Hematopoietic multipotent progenitor cell treated with erythropoietin and hydrocortisone succinate and interleukin-3 and kit ligand, for 6 days (in vitro differentiated cells): ENCODE measurements around the gene CASK.
"Not testable (repeated sequence)": the region's sequence is repeated elsewhere in the genome, so short reads cannot be mapped to it uniquely, and the experiment has no call there.

Experiments
- DNase-seq: peaks from one replicate; pipeline ENCODE4 v3.0.0-alpha.2; 2015

CASK gene

GRCh38 chrX:41616935-41617334, 306.4 kb downstream of the CASK start:
- no peak for DNase-seq

DNA sequence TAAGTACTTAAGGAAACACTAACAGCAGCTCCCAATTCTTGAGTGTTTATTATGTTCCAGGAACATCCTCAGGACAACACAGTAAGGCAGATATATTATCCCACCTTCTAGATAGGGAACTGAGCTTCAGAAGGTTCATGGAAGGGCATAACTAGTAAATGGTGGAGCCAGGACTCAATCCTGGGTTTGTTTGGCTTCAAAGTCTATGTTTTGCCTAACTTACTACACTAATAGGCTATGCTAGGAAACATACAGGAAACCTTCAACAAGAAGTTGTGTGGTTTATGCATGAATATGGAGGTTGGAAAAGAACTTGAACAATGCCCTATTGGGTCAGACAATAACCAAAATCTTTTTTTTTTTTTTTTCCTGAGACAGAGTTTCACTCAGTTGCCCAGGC, 307.1 kb downstream of the CASK start:
- DNase-seq = no peak

- DNase-seq = no peak
Measured at GRCh38 chrX:41608244-41608643, 315.1 kb downstream of the CASK start.

- peak; percentile 59 for DNase-seq
Measured at GRCh38 chrX:41607264-41607832, 316.0 kb downstream of the CASK start.

- DNase-seq = not testable (repeated sequence)
Measured at GRCh38 chrX:41606057-41606456, 317.3 kb downstream of the CASK start.

DNA sequence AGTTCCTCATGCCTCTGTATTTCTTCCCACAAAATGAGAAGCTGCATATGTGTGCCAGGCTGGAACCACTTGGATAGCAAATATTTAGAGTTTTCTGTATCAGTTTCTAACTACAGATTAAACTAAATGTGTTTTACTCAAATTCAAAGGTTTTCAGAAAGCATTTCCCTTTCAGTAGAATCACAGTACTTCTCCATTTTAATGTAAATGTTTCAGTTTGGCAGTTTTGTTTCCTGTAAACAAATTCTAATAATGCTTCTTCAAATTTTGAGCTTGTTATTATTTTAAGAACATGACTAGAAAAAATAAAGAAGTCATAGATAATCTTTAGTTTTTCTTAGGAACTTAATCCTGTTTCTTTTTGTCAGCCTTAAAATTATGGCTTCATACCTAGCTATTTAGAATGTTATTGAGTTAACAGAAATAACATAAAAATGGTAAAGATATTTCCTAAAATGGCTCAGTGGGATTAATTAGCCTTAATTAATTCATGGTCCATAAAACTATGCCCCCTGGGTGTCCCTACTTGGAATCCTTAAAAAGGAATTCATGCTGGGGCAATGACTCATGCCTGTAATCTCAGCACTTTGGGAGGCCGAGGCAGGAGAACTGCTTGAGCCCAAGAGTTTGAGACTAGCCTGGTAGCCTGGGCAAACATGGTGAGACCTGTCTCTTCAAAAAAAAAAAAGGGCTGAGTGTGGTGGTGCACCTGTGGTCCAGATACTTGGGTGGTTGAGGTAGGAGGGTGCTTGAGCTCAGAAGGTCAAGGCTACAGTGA, 318.4 kb downstream of the CASK start:
- DNase-seq = no peak

DNA sequence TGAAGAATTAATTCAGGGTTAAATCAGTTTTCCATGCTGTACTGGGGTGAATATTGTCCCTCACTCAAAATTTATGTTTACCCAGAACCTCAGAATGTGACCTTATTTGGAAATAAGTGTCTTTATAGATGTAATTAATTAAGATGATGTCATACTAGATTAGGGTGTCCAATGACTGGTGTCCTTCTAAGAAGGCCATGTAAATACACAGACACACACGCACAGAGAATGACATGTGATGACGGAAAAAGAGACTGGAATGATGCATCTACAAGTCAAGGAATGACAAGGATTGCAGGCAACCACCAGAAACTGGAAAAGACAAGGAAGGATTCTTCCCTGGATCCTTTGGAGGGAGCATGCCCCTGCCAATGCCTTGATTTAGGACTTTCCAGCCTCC, 319.2 kb downstream of the CASK start:
- no peak for DNase-seq

- no peak for DNase-seq
Measured at GRCh38 chrX:41603596-41603995, 319.8 kb downstream of the CASK start.

- no peak for DNase-seq
Measured at GRCh38 chrX:41602816-41603345, 320.5 kb downstream of the CASK start.

DNA sequence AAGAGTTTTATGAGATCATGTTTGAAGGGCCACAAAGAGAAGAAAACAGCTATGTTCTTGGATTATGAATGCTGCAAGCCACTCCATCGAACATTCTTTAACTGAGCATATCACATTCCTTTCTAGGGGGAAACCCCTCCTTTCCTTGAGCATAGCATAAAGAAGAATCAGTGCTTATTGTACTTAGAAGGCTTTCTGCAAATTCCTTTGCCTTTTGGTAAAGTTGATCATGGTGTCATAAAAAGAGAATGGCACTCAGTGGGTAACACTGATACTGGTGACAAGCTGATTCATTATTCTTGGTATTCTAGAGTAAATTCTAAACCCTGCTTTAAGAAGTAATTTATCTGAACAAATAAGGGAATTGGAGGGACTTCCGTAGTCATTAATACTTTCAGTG, 323.1 kb downstream of the CASK start:
- DNase-seq = no peak

- no peak for DNase-seq
Measured at GRCh38 chrX:41599507-41599906, 323.8 kb downstream of the CASK start.

DNA sequence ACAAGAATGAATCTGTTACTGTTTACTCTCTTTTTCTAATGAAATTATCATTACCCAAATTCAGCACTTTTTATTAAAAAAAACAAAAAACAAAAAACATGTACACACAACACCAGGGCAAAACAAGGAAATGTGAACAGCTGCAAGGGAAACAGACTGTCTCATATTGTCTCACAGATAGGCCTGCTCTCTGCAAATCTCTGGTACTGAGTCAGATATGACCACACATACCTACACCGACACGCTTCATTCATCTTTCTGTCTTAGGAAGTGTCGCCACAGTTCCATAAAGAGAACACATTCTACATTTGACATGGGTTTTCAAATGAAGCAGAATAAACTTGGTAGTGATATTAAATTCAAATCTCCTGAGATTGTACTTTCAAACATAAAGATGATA, 326.8 kb downstream of the CASK start:
- DNase-seq = no peak

DNA sequence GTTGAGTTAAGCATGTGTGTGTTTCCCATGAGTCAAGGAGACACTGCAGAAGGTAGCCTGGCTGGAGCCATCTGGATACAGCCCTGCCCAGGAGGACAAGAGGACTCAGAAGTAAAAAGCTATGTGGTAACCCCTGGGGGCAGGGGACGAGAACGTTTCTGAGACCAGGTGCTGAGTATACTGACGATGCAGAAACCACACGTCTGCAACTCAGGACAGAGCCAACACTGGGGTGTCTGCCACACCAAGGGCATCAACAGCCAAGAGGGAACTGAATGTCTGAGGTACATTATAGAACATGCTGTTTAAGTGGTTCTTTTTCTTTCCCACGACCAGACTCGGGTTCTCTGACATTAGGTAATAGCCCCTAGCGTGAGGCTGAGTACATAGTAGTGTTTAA, 328.7 kb downstream of the CASK start:
- DNase-seq = no peak

- DNase-seq = no peak
Measured at GRCh38 chrX:41591906-41592305, 331.4 kb downstream of the CASK start.

- no peak for DNase-seq
Measured at GRCh38 chrX:41590641-41591040, 332.7 kb downstream of the CASK start.

DNA sequence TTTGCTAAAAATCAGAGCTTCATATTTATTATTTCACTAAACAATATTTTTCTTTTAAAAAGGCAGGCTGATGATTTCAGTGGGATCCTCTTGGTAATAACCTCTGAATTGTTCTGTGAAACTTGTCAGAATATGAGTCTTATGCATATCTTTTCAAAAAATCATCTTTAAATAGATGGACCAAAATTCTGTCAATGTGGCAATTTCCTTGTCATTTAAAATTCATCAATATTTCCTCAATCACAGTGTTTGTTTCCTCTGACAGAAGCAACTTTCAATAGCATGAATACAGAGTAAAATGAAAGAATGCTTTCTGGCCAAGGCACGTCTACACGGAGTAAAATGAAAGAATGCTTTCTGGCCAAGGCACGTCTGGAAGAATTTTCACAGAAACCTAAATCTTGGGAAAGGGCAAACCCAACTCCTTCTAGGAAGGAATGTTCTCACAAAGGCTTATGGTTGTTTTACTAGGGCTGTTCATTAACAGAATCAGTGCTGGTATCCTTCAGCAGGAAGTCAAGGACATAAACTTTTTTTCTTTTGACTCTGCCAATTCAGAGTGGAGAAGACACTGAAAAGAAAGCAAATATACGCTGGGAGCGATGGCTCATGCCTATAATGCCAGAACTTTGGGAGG, 333.6 kb downstream of the CASK start:
- no peak for DNase-seq

DNA sequence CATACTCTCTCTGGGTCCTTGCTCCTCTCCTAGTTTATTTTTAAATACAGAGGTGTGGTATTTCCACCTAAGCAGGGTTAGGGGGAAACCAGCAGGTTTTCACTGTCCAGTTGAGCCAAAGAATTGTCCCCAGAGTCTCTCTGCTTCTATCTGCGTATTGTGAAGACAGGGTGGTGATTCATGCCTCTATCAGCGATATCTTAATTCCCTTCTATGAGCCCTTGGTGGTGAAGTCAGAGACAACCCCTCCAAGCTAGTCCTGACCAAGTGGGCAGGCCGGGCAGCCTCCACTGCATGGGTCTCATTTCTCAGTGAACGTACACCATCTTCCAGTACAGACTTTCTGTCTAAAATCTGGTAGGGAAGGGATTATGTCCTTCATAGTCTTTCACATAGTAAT, 335.1 kb downstream of the CASK start:
- DNase-seq = no peak

DNA sequence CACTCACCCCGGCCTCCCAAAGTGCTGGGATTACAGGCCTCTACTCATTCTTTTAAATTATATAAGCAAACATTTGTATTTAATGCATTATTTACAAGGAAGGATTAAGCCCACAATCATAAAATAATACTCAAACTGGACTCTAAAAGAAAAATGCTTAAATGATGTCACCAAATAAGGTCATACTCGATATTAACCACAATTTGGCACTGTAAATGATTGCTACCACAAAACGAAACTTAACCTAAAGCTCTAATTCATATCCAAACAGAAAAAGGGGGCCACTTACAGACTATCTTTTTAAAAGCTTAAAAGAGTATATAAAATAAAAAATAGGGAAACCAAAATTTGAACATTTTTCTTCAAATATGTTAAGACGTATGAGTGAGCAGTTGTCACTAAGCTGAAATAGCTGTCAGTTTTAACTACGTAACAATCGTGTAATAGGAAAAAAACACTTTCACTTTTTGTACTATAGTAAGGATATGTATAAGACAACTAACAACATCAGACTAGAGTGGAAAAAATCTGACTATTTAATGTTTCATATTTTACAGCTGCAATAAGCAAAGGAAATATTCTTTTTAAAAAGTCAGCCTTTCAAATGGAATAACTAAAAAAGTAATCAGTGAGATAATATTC, 342.8 kb downstream of the CASK start:
- peak; percentile 23 for DNase-seq

DNA sequence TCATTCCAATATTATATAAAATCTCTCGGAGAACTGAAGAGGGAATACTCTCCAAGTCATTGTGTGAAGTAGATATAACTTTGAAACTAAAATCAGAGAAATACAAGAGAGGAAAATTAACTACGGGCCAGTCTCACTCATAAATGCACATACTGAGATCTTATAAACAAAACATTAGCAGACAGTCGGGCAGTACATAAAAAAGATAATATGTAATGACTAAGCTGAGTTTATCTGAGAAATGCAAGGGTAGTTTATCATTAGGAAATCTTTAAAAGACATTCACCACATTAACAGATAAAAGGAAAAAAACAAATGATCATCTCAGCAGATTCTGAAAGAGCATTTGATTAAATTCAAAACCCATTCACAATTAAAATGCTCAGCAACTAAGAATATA, 359.5 kb downstream of the CASK start:
- DNase-seq = peak; percentile 2

GRCh38 chrX:41561045-41561444, 362.3 kb downstream of the CASK start:
- DNase-seq = peak; percentile 69

GRCh38 chrX:41559235-41560052, 363.9 kb downstream of the CASK start:
- peak; percentile 45 for DNase-seq

GRCh38 chrX:41558531-41558930, 364.8 kb downstream of the CASK start:
- peak; percentile 68 for DNase-seq

DNA sequence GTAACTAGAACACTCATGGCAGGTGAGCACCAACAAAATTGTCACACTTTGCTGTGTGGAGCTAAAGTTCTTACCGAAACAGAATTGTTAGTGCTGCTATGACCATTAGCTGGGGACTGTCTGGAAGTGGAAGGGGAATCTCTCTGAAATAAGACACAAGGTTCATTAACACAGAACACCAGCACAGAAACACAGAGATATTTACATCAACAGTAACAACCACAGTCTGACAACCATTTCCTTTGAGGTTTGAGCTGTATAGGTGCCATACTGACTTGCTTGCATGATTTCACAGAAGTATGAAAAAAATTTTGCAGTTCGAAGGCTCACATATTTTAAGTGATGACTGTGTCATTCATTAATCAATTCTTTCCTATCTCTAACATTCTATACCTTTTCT, 366.4 kb downstream of the CASK start:
- DNase-seq = peak; percentile 20
